RWPE1 (cell line): ENCODE results near the gene HNRNPUL1.

Experiments used
- CTCF ChIA-PET: fragments of 350-600 bp; sonication (Branson Sonifier 250); formaldehyde crosslinking; extraction: SDS; loops from one replicate; lab custom pipeline; 2021; lab: Yijun Ruan, JAX
- POLR2A ChIA-PET: fragments of 400-600 bp; formaldehyde crosslinking; extraction: SDS; loops from one replicate; lab custom pipeline; 2020; ENCODE audit warnings: antibody characterized with exemption; ENCODE audit not compliant: low non-redundant PET; lab: Yijun Ruan, JAX
- DNase-seq: peaks from one replicate; pipeline ENCODE4 v3.0.0; 2012; ENCODE audit warnings: low spot score
- H3K27ac ChIP-seq: fragments of 450-650 bp; 2 replicates; pipeline ENCODE4 v1.5.1; 2017
- CTCF ChIP-seq: fragments of 450-650 bp; conservative IDR thresholded peaks from 2 replicates; pipeline ENCODE4 v1.5.1; 2017; ENCODE audit warnings: low read depth, mild to moderate bottlenecking

The HNRNPUL1 gene

GRCh38 chr19:41255171-41255570 lies 9.0 kb upstream of the HNRNPUL1 start:
- POLR2A ChIA-PET = no interaction called here
- DNase-seq = no peak
- no peak overlapping the region for H3K27ac ChIP-seq
- CTCF ChIA-PET = interaction anchor here (0.8 kb wide), 1 partner anchor 110 kb away, joined by 6 read pairs; no protein-coding TSS in a partner anchor
- TF ChIP-seq CTCF = no peak

GRCh38 chr19:41261474-41262190 lies 2.5 kb upstream of the HNRNPUL1 start:
- TF ChIP-seq CTCF = no peak
- CTCF ChIA-PET = interaction anchor here (0.6 to 5.4 kb wide), 3 partner anchors 36 to 75 kb away, joined by 3 to 41 read pairs (median 11); no protein-coding TSS in a partner anchor
- peak; percentile 24 for DNase-seq
- POLR2A ChIA-PET = interaction anchor here (0.6 to 1.2 kb wide), 5 partner anchors 12 to 117 kb away, joined by 3 to 5 read pairs (median 4); partner anchors contain the start of gene AXL
- peak overlapping the region; percentile 98 for H3K27ac ChIP-seq

GRCh38 chr19:41263042-41263849 lies 926 bp upstream of the HNRNPUL1 start:
- H3K27ac ChIP-seq = peak overlapping the region; percentile 98
- ChIA-PET POLR2A (interaction anchor here (0.6 to 1.6 kb wide), 3 partner anchors 59 to 80 kb away, joined by 11 to 13 read pairs (median 12); no protein-coding TSS in a partner anchor), CTCF (interaction anchor here (0.6 to 1.3 kb wide), 3 partner anchors 20 to 59 kb away, joined by 3 to 4 read pairs (median 3); no protein-coding TSS in a partner anchor)
- TF ChIP-seq CTCF = no peak
- DNase-seq = peak; percentile 31

GRCh38 chr19:41264581-41265394 lies 616 bp downstream of the HNRNPUL1 start:
- DNase-seq = peak; percentile 52
- H3K27ac ChIP-seq = peak overlapping the region; percentile 98
- ChIA-PET CTCF (interaction anchor here (0.7 to 0.9 kb wide), 2 partner anchors 20 to 560 kb away, joined by 3 read pairs; no protein-coding TSS in a partner anchor), POLR2A (interaction anchor here (0.6 kb wide), 1 partner anchor 48 kb away, joined by 3 read pairs; no protein-coding TSS in a partner anchor)
- TF ChIP-seq CTCF = no peak

- no peak for TF ChIP-seq CTCF
- POLR2A ChIA-PET = no interaction called here
- CTCF ChIA-PET = no interaction called here
- peak overlapping the region; percentile 98 for H3K27ac ChIP-seq
- DNase-seq = peak; percentile 41
These were observed 1.4 kb downstream of the HNRNPUL1 start for GRCh38 chr19:41265395-41266153.
